Hepatocyte (in vitro differentiated cells): Measurements from ENCODE around the gene SPOUT1.
"Not testable (repeated sequence)": the region's sequence is repeated elsewhere in the genome, so short reads cannot be mapped to it uniquely, and the experiment has no call there.

Source experiments
- CTCF ChIP-seq: fragments of 200-600 bp; sonication (generic); IDR thresholded peaks from 2 replicates; pipeline ENCODE4 v1.5.1; 2016; ENCODE audit warnings: antibody characterized with exemption, mild to moderate bottlenecking; ENCODE audit not compliant: poor library complexity
- EZH2 ChIP-seq: fragments of 200-600 bp; sonication (generic); IDR thresholded peaks from 2 replicates; pipeline ENCODE4 v1.6.1; 2016; ENCODE audit warnings: antibody characterized with exemption, mild to moderate bottlenecking, borderline replicate concordance
- EZH2phosphoT487 ChIP-seq: fragments of 200-600 bp; sonication (generic); IDR thresholded peaks from one replicate; pipeline ENCODE4 v1.6.1; 2018; ENCODE audit warnings: antibody characterized with exemption, mild to moderate bottlenecking, low read depth, moderate library complexity; ENCODE audit not compliant: unreplicated experiment, severe bottlenecking

- not testable (repeated sequence) for TF ChIP-seq CTCF, EZH2, EZH2phosphoT487
Measured at GRCh38 chr9:128858476-128858875, 28.9 kb upstream of the SPOUT1 start.
